DND-41 (cell line): ENCODE data around the gene PARD6G.

ENCODE experiments used
- ATAC-seq: fragments of 200-7000 bp; cut with Tn5 transposase; 3 replicates; pipeline ENCODE4 v1.9.1; 2021; ENCODE audit warnings: low read depth; ENCODE audit not compliant: insufficient read depth
- DNase-seq: peaks from one replicate; pipeline ENCODE4 v3.0.0-alpha.2; 2020
- H2AFZ ChIP-seq: 2 replicates; pipeline ENCODE4 v1.6.0; 2012; ENCODE audit warnings: low read depth, low read length
- H3K27ac ChIP-seq: 2 replicates; pipeline ENCODE4 v1.5.1; 2012; ENCODE audit warnings: low read length, inconsistent platforms
- H3K27me3 ChIP-seq: fragments of 200-600 bp; sonication (generic); 2 replicates; pipeline ENCODE4 v1.6.0; 2012; ENCODE audit warnings: low read length, mild to moderate bottlenecking, inconsistent platforms; ENCODE audit not compliant: insufficient read depth, poor library complexity
- H3K36me3 ChIP-seq: 2 replicates; pipeline ENCODE4 v1.5.1; 2012; ENCODE audit warnings: low read length, inconsistent platforms; ENCODE audit not compliant: insufficient read depth
- H3K4me1 ChIP-seq: 2 replicates; pipeline ENCODE4 v1.5.1; 2012; ENCODE audit warnings: mild to moderate bottlenecking, low read length; ENCODE audit not compliant: insufficient read depth
- H3K4me2 ChIP-seq: 2 replicates; pipeline ENCODE4 v1.6.0; 2012; ENCODE audit warnings: mild to moderate bottlenecking, moderate library complexity, low read length, inconsistent platforms; ENCODE audit not compliant: insufficient read depth
- H3K4me3 ChIP-seq, 2 experiments: fragments of 200-600 bp in 1 of 2; shearing (Covaris generic) in 1 of 2; 2 replicates each; pipeline ENCODE4 v1.5.1; 2012 to 2016; ENCODE audit warnings: inconsistent platforms in 2 of 2, low read length in 2 of 2, mild to moderate bottlenecking in 2 of 2, low read depth in 1 of 2, moderate library complexity in 1 of 2
- H3K79me2 ChIP-seq: 2 replicates; pipeline ENCODE4 v1.6.0; 2012; ENCODE audit warnings: low read length, inconsistent platforms; ENCODE audit not compliant: insufficient read depth
- H3K9ac ChIP-seq: 2 replicates; pipeline ENCODE4 v1.6.0; 2012; ENCODE audit warnings: low read depth, mild to moderate bottlenecking, inconsistent platforms, low read length, moderate library complexity
- H3K9me3 ChIP-seq: 2 replicates; pipeline ENCODE4 v1.5.1; 2012; ENCODE audit warnings: low read length, moderate library complexity, mild to moderate bottlenecking, inconsistent platforms; ENCODE audit not compliant: insufficient read depth, severe bottlenecking
- H4K20me1 ChIP-seq: 2 replicates; pipeline ENCODE4 v1.6.0; 2012; ENCODE audit warnings: low read length; ENCODE audit not compliant: insufficient read depth
- EZH2 ChIP-seq: IDR thresholded peaks from 3 replicates; pipeline ENCODE4 v1.6.1; 2012; ENCODE audit warnings: borderline replicate concordance, low read depth, mild to moderate bottlenecking, moderate library complexity, low read length, inconsistent platforms; ENCODE audit not compliant: severe bottlenecking
- TF ChIP-seq, protein P1 (sequence below): IDR thresholded peaks from 2 replicates; pipeline ENCODE4 v1.5.1; 2012; ENCODE audit warnings: borderline replicate concordance, low read length, moderate library complexity, mild to moderate bottlenecking; ENCODE audit not compliant: poor library complexity, severe bottlenecking; ENCODE audit errors: extremely low read depth

Gene PARD6G

DNA sequence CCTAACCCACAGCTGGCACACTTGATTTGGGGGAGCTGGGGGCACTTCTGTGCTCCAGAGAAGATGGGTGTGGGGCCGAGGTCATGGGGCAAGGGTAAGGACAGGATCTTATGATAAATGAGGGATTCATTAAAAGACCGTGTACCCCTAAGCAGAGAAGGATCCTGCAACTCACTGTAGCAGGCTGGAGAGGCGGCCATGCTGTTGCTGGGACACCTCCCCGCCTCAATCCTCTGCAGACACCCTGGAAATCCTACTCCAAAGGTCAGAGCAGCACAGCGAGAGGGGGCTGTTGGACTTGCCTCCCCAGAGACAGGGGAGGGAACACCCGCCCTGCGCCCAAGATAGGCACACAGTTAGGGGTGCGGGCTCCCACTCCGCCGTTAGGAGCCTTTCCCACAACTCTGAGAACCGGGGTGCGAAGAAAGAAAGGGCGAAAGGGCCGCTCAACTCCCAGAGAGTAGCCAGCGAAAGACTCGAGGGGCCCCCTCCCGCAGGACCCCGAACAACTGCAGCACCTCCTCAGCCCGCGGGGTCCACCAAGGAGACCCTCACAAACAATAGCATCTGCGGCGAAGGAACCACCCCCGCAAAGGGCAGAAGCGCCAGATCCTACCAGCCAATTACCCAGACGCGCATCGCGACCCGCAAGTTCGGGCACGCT is 1.4 kb downstream of the PARD6G start:
- TF ChIP-seq, protein P1, sequence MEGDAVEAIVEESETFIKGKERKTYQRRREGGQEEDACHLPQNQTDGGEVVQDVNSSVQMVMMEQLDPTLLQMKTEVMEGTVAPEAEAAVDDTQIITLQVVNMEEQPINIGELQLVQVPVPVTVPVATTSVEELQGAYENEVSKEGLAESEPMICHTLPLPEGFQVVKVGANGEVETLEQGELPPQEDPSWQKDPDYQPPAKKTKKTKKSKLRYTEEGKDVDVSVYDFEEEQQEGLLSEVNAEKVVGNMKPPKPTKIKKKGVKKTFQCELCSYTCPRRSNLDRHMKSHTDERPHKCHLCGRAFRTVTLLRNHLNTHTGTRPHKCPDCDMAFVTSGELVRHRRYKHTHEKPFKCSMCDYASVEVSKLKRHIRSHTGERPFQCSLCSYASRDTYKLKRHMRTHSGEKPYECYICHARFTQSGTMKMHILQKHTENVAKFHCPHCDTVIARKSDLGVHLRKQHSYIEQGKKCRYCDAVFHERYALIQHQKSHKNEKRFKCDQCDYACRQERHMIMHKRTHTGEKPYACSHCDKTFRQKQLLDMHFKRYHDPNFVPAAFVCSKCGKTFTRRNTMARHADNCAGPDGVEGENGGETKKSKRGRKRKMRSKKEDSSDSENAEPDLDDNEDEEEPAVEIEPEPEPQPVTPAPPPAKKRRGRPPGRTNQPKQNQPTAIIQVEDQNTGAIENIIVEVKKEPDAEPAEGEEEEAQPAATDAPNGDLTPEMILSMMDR: no peak
- no peak for TF ChIP-seq EZH2
- peak overlapping the region; percentile 69; the same call in 1 of the 2 replicates for H3K4me2 ChIP-seq
- no peaks in the 10 kb centered on the region for H3K36me3 ChIP-seq
- DNase-seq: no peak
- peaks cover 5% of the 10 kb centered on the region; the same call in 1 of the 2 replicates for H3K4me1 ChIP-seq
- H3K27ac ChIP-seq: no peak overlapping the region
- H3K9me3 ChIP-seq: no peaks in the 10 kb centered on the region
- no peaks in the 10 kb centered on the region for H3K27me3 ChIP-seq
- no peak overlapping the region for H3K9ac ChIP-seq
- no peak for ATAC-seq
- H4K20me1 ChIP-seq: peaks cover 7% of the 10 kb centered on the region; the same call in 1 of the 2 replicates
- no peak overlapping the region for H3K4me3 ChIP-seq
- H3K79me2 ChIP-seq: no peaks in the 10 kb centered on the region
- H2AFZ ChIP-seq: no peak overlapping the region

GRCh38 chr18:80244956-80245730 is 2.2 kb downstream of the PARD6G start:
- DNase-seq: no peak
- Histone ChIP-seq H3K27me3 (no peaks in the 10 kb centered on the region), H3K9me3 (no peaks in the 10 kb centered on the region), H4K20me1 (peaks cover 7% of the 10 kb centered on the region; the same call in 1 of the 2 replicates), H2AFZ (no peak overlapping the region), H3K36me3 (no peaks in the 10 kb centered on the region), H3K27ac (no peak overlapping the region), H3K79me2 (no peaks in the 10 kb centered on the region), H3K4me3 (no peak overlapping the region), H3K4me2 (no peak overlapping the region), H3K4me1 (peaks cover 5% of the 10 kb centered on the region; the same call in 1 of the 2 replicates), H3K9ac (no peak overlapping the region)
- no peak for ATAC-seq
- TF ChIP-seq, protein P1: no peak
- TF ChIP-seq EZH2: no peak

- no peaks in the 10 kb centered on the region for H3K27me3 ChIP-seq
- peaks cover 5% of the 10 kb centered on the region; the same call in 1 of the 2 replicates for H3K4me1 ChIP-seq
- H2AFZ ChIP-seq: no peak overlapping the region
- no peaks in the 10 kb centered on the region for H3K79me2 ChIP-seq
- H3K9me3 ChIP-seq: no peaks in the 10 kb centered on the region
- no peak for ATAC-seq
- TF ChIP-seq, protein P1: no peak
- no peak for TF ChIP-seq EZH2
- no peak overlapping the region for H3K4me2 ChIP-seq
- no peaks in the 10 kb centered on the region for H3K36me3 ChIP-seq
- DNase-seq: no peak
- no peak overlapping the region for H3K4me3 ChIP-seq
- H4K20me1 ChIP-seq: peaks cover 7% of the 10 kb centered on the region; the same call in 1 of the 2 replicates
- no peak overlapping the region for H3K27ac ChIP-seq
- no peak overlapping the region for H3K9ac ChIP-seq
These were observed 3.1 kb downstream of the PARD6G start for GRCh38 chr18:80244167-80244566.
